ENCODE measurements around the gene GNB1. TPM values are rescaled to one million over a fixed set of nuclear protein-coding genes. Genes with fewer than 3 reads are reported as not detected.

GNB1 gene
- total and polyA plus RNA-seq, 4 donors = 114 to 338 (median 191) TPM

DNA sequence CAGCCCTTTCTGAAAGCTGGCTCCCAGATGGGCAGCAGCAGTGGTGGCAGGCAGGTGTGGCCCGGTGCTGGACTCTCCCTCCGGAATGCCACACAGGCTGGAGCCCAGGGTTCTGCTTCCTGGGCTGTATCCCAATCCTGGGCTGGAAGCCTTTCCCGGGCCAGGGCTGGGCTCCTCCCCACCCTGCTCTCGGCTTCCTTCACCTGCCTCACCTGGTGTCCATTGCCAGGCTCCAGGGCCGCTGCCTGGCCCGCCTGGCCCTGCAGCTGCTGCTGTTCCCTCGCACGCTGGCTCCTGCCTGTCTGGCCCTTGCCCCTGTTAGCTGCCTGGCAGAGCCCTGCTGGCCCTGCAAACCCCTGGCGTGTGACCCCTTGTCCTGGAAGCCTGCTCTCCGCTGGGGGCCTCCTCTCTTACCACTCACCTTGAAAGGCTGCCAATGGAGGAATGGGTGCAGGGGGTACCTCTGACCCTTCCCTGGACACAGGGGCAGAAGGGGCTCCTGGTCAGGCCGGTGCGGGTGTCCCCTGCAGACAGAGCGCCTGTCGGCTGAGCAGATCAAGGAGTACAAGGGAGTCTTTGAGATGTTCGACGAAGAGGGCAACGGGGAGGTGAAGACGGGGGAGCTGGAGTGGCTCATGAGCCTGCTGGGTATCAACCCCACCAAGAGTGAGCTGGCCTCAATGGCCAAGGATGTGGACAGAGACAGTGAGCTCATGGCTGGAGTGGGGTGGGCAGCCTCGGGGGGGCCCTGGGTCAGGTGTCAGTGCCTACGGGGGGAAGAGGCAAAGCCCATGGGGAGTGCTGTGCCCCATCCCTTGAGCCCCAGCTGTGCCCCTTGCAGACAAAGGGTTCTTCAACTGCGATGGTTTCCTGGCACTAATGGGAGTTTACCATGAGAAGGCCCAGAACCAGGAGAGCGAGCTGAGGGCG, 25.3 kb upstream of the GNB1 start:
- no peak for DNase-seq
- ATAC-seq (ENCODE audit: insufficient read depth, low FRiP score) = no peak
- no peak overlapping the region for H3K9ac ChIP-seq (ENCODE audit: insufficient read depth in 1 of 2, low read length in 2 of 2)
- H3K36me3 ChIP-seq (ENCODE audit: control insufficient read depth in 4 of 4, insufficient read depth in 4 of 4, low read length in 4 of 4) = no peaks in the 10 kb centered on the region
- TF ChIP-seq, protein P1, sequence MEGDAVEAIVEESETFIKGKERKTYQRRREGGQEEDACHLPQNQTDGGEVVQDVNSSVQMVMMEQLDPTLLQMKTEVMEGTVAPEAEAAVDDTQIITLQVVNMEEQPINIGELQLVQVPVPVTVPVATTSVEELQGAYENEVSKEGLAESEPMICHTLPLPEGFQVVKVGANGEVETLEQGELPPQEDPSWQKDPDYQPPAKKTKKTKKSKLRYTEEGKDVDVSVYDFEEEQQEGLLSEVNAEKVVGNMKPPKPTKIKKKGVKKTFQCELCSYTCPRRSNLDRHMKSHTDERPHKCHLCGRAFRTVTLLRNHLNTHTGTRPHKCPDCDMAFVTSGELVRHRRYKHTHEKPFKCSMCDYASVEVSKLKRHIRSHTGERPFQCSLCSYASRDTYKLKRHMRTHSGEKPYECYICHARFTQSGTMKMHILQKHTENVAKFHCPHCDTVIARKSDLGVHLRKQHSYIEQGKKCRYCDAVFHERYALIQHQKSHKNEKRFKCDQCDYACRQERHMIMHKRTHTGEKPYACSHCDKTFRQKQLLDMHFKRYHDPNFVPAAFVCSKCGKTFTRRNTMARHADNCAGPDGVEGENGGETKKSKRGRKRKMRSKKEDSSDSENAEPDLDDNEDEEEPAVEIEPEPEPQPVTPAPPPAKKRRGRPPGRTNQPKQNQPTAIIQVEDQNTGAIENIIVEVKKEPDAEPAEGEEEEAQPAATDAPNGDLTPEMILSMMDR (IDR thresholded peaks at IDR 0.05; ENCODE audit: control extremely low read depth, extremely low read depth) = no peak
- H3K4me3 ChIP-seq = no peak overlapping the region
- H3K9me3 ChIP-seq (ENCODE audit: control insufficient read depth in 4 of 4, insufficient read depth in 3 of 4, low read length in 3 of 4) = no peaks in the 10 kb centered on the region
- 91 to 92% methylated on average over 23 of the region's 23 CpGs for WGBS, 2 donors
- H3K27ac ChIP-seq (ENCODE audit: low read depth in 1 of 2, low read length in 1 of 2) = no peak overlapping the region
- H3K27me3 ChIP-seq (ENCODE audit: control insufficient read depth in 3 of 3, insufficient read depth in 3 of 3, low read length in 2 of 3) = no peaks in the 10 kb centered on the region
- peaks cover 0 to 12% (median 3%) of the 10 kb centered on the region in 5 donors for H3K4me1 ChIP-seq (ENCODE audit: control insufficient read depth in 5 of 5, insufficient read depth in 5 of 5, low read length in 5 of 5)

DNA sequence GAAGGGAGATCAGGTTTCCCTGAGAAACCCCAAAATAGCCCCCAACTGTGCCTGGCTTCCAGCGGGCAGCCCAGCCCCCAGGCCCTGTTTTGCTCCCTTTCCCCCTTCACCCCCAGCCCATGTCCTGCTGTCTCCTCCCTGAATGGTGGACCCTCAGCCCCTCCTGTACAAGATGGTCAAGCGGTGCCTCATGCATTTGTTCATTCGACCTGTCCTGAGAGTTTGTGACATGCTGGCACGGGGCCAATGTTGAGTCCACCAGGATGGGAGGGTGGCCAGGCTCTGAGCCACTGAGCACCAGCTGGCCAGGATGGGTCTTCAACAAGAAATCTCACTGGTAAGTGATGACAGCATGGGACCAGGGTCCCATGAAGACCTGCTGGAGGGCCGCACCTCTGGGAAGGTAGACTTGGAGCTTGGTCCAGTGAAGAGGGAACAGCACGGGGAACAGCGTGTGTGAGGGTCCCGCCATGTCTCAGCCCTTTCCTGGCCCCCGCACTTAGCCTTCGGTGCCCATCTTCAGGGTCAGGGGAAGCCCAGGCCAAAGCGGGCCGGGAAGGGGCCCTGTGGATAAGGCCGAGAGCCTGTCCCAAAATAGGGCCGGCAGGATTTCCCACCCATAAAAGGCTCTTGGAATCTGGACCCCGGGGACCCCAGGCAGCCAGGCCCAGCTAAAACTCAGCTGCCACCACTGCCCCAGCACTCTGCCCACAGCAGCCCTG, 24.2 kb upstream of the GNB1 start, which contains the start of gene CALML6:
CALML6 (plus strand) TSS at position 290 of the 722 bp plus-strand sequence; CDS start at position 311, 21 bp downstream.
- H3K4me1 ChIP-seq (ENCODE audit: control insufficient read depth in 5 of 5, insufficient read depth in 5 of 5, low read length in 5 of 5) = peaks cover 0 to 12% (median 3%) of the 10 kb centered on the region in 5 donors
- no peak within 1 kb of the TSS for H3K9ac ChIP-seq (ENCODE audit: insufficient read depth in 1 of 2, low read length in 2 of 2)
- DNase-seq = no peak
- no peaks in the 10 kb centered on the region for H3K36me3 ChIP-seq (ENCODE audit: control insufficient read depth in 4 of 4, insufficient read depth in 4 of 4, low read length in 4 of 4)
- H3K27ac ChIP-seq (ENCODE audit: low read depth in 1 of 2, low read length in 1 of 2) = no peak within 1 kb of the TSS
- no peaks in the 10 kb centered on the region for H3K9me3 ChIP-seq (ENCODE audit: control insufficient read depth in 4 of 4, insufficient read depth in 3 of 4, low read length in 3 of 4)
- H3K4me3 ChIP-seq = no peak within 1 kb of the TSS
- no peak for ATAC-seq (ENCODE audit: insufficient read depth, low FRiP score)
- WGBS, 2 donors = 86 to 96% methylated on average over 15 of the region's 15 CpGs
- H3K27me3 ChIP-seq (ENCODE audit: control insufficient read depth in 3 of 3, insufficient read depth in 3 of 3, low read length in 2 of 3) = no peaks in the 10 kb centered on the region
- TF ChIP-seq, protein P1 (IDR thresholded peaks at IDR 0.05; ENCODE audit: control extremely low read depth, extremely low read depth) = no peak

DNA sequence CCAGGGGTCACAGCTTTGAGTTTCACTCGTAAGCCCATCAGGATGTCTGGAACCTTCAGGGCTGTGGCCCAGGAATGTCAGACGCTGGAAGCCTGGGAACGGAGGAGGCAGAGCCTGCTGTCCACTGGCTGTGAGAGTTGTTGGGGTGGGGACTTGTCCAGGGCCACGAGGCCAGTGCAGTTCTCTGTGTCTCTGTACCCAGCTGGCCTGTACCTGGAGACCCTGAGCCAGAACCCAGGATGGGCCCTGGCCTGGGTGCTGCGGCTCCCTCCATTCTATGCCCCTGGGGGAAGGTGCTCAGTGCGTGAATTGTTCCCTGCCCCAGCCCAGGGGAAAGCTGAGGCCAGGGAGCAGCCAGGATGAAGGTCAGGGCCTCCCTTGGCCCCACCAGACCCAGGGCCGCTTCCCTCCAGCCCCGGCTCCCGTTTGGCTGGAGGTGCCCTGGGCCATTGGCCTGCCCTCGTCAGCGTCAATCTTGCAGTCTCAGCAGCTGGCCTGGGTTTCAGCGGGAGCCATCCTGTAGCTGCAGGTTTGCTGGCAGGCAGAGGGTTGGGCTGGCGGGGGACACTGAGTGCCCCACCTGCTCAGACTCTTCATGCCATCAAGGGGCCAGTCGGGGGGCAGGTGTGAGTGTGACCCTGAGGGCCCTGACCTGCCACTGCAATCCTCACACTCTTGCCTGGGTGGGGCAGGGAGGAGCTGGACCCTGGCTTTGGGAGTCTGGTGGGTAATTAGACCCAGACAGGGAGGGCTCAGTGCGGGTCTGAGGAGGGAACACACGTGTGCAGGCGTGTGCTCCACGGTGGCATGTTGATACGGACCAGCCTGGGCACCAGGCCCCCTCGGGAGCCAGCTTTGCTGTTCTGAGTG, 23.4 kb upstream of the GNB1 start:
- DNase-seq = no peak
- WGBS, 2 donors = 76 to 85% methylated on average over 19 to 20 of the region's 20 CpGs
- Histone ChIP-seq H3K27me3 (ENCODE audit: control insufficient read depth in 3 of 3, insufficient read depth in 3 of 3, low read length in 2 of 3) (no peaks in the 10 kb centered on the region), H3K36me3 (ENCODE audit: control insufficient read depth in 4 of 4, insufficient read depth in 4 of 4, low read length in 4 of 4) (no peaks in the 10 kb centered on the region), H3K4me3 (no peak overlapping the region), H3K9ac (ENCODE audit: insufficient read depth in 1 of 2, low read length in 2 of 2) (no peak overlapping the region), H3K4me1 (ENCODE audit: control insufficient read depth in 5 of 5, insufficient read depth in 5 of 5, low read length in 5 of 5) (peaks cover 0 to 12% (median 4%) of the 10 kb centered on the region in 5 donors), H3K9me3 (ENCODE audit: control insufficient read depth in 4 of 4, insufficient read depth in 3 of 4, low read length in 3 of 4) (no peaks in the 10 kb centered on the region), H3K27ac (ENCODE audit: low read depth in 1 of 2, low read length in 1 of 2) (no peak overlapping the region)
- ATAC-seq (ENCODE audit: insufficient read depth, low FRiP score) = no peak
- TF ChIP-seq, protein P1 (IDR thresholded peaks at IDR 0.05; ENCODE audit: control extremely low read depth, extremely low read depth) = no peak

All from lung (tissue), 12 donors.